NK-92 (cell line): ENCODE measurements around the gene ASB4.
"Not testable (repeated sequence)": the region's sequence is repeated elsewhere in the genome, so short reads cannot be mapped to it uniquely, and the experiment has no call there.

ENCODE experiments used
- DNase-seq: peaks from one replicate; lab custom pipeline; 2025; ENCODE audit not compliant: unreplicated experiment; lab: John Stamatoyannopoulos, UW

ASB4 gene

DNA sequence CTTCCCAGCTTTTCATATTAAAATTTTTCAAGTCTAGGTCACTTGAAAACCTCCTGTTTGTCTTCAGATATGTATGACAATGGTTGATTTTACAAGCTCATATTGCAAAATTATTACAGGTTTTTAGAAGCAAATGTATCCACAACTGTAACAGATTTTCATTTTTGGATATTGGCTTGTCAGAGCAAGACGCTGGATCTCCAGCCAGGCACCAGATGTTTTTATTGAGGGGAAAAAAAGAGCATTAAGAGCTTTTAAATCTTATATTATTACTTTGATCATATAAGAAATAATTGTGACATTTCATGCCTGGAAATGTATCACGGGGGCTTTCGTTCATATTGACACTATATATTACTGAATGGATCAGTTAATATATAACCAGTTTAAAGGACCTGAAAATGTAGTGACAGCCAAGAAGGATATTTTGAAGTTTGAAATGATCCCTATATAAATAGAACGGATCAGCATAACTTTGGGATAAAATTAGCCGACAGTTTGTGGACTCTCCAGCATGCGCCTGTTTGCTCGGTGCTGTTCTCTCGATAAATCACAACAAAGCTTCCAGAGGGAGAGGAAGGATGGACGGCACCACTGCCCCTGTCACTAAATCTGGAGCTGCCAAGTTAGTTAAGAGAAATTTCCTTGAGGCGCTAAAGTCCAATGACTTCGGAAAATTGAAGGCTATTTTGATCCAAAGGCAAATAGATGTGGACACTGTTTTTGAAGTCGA, at the start of gene ASB4:
TSS of gene ASB4 (plus strand) at position 553 of the 733 bp plus-strand sequence. CDS start at position 582, 29 bp downstream.
- DNase-seq, result no peak

- no peak for DNase-seq
Measured at GRCh38 chr7:95436407-95436806, 49.3 kb upstream of the ASB4 start.

- DNase-seq, result no peak
Measured at GRCh38 chr7:95440394-95441038, 45.2 kb upstream of the ASB4 start.

DNA sequence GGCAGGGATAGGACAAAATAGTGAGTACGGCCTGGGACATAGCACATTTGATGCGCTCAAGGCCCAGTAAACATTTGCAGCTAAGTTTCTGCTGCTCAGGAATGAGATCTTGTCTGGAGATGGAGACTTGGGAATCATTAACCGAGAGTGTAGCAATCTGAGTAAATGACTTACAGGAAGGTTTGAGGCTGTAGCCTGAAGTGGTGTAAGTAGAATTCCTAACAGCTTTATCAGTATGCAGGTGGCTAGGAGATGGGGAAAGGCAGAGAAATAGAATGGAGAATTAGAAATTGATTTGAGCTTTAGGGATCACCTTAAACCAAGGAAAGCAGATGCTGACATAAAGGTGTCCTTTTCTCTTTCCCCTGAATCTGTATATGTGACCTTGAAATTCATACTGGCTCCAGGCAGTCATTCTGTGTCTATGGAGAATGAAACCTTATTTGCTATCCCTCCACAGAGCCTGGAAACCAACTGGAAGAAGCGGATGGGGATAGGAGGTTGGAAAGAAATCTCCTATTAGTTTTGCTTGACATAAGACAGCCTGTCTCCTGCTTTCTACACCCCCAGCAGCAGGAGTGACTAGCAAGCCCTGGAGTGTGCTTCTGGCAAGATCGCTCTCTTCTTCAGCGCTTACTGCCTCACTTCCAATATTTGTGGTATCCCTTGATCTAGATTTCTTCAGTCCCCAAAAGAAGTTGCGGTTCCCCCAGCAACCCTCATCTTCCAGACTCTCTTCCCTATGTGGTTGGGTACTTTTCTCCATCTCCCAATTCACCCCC, 44.5 kb upstream of the ASB4 start:
- DNase-seq, result no peak

DNA sequence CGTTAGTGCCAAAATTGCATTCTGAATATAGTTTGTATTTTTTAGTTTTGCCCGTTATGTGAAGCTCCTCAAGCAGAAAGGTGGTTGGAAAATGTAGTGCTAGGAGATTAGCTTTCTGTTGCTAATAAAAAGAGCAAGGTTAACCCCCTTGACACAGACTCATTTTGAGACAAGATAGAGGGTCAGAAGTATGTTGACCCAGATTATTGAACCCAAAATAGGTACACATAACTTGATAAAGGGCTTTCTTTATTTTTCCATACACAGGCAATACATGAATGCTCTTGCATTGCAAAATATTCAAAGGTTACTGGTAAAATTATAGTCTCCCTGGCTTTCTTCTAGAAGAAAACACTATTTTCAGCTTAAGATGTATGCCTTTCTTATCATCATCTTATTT, 40.9 kb upstream of the ASB4 start:
- no peak for DNase-seq

GRCh38 chr7:95446618-95447017, 39.1 kb upstream of the ASB4 start:
- DNase-seq, result no peak

GRCh38 chr7:95454438-95455045, 31.2 kb upstream of the ASB4 start:
- no peak for DNase-seq

DNA sequence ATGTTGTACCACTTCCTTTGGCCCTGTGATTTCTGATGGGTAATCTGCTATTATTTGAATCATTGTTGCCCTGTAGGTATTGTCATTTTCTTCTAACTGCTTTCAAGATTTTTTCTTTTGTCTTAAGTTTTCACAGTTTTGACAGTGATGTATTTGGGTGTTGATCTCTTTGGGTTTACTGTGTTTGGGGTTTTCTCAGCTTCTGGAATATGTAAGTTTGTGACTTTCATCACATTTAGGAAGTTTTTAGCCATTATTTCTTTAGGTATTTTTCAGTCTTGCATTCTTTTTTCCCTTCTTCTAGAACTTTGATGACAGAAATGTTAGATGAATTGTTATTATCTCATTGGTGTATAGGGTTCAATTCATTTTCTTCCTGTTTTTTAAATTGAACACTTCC, 27.8 kb upstream of the ASB4 start:
- no peak for DNase-seq

DNA sequence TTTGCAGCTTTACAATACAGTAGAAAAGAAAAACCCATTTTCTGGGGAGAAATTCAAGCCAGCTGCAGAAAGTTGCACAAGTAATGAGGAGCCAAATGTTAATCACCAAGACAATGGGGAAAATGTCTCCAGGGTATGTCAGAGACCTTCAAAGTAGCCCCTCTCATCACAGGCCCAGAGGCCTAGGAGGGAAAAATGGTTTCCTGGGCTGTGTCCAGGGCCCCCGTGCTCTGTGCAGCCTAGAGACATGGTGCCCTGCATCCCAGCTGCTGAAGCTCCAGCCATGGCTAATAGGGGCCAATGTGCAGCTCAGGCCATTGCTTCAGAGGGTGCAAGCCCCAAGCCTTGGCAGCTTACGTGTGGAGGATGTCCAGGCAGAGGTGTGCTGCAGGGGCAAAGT, 25.1 kb upstream of the ASB4 start:
- not testable (repeated sequence) for DNase-seq

DNA sequence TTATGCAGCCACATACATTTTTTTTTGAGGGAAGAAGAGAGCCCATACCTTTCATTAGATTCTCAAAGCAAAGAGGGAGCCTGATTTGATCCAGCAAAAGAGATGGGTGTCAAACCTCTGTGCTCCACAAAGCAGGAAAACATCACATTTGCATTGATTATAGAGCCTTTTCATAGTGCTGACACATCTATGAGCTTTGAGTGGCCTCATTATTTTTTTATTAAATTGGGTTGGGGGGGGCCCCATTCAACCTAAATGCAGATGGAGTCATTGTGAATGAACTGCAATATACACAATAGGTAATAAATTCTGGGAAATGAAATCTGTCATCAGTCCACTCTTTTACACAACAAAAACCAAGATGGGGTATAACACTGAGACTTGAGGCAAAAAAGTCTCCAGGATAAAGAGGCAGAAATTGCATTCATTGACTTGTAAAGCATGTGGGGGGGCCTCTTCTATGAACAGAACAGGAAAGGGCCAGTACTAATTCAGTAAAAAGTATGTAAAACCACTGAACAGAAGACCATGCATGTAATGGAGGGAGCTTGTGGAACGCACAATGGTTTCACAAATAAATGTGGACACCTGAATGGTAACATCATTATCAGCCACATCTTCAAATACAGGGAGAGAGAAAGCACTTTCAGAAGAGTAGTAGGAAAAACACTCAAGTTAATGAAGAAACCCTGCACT, 17.7 kb upstream of the ASB4 start:
- DNase-seq, result no peak

- DNase-seq, result no peak
Measured at GRCh38 chr7:95469187-95469586, 16.6 kb upstream of the ASB4 start.

- DNase-seq, result no peak
Measured at GRCh38 chr7:95469848-95470247, 15.9 kb upstream of the ASB4 start.

- DNase-seq, result no peak
Measured at GRCh38 chr7:95470452-95470851, 15.3 kb upstream of the ASB4 start.

- DNase-seq, result no peak
Measured at GRCh38 chr7:95471071-95471470, 14.7 kb upstream of the ASB4 start.

DNA sequence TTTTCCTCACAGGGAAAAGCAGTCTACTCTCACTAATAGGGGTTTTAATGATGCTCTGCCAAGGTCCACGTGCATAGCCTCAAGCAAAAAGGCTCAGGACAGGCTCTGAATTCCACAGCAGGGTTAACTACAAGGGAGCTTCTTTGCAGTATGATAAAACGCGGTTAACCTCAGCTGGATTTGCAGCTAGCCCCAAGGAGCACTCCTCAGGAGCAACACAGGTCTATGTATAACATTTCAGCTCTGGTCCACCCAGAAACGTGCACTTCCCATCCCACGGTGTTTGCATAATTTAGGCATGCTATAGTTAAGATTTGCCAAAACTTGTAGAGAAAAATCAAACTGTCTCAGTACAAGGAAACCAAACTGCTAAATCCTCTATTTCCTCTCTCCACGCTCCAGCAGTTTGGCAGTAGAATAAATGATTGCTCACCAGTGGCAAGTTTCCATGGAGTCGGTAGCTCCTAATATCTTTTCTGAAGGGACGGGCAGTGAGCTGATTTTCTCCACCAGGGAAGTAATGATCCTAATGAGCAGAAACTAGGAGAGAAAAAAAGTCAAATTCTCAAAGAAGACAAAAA, 13.1 kb upstream of the ASB4 start:
- no peak for DNase-seq

DNA sequence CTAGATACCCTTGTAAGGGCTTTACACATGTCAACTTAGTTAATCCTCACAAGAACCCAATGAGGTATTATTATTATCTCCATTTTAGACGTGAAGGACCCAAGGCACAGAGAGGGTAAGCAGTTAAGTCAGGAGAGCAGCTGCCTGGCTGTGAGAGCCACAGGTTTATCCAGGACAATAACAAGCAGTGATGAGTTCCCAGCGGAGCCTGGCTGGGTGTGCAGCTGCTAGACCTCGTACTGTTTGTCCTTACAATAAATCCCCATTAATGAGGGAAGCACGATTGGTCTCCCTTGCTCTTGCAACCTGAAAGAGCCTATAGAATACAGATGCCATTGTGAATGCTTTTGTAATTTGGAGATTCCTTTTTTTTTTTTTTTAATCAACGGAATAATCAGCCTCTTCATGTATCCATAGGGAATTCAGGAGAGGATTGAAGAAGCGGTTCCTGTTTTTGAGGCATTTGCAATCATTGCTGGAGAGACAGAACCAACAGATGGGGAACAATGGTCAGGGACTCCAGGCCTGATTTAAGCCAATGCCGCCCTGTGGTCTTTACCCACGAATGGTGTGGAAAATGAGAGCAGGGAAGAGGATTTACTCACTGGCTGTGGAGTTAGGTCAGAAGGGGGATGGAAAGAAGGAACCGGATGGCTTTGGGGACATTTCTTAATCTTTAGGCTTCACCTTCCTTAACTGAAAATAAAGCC, 12.3 kb upstream of the ASB4 start:
- DNase-seq, result no peak

DNA sequence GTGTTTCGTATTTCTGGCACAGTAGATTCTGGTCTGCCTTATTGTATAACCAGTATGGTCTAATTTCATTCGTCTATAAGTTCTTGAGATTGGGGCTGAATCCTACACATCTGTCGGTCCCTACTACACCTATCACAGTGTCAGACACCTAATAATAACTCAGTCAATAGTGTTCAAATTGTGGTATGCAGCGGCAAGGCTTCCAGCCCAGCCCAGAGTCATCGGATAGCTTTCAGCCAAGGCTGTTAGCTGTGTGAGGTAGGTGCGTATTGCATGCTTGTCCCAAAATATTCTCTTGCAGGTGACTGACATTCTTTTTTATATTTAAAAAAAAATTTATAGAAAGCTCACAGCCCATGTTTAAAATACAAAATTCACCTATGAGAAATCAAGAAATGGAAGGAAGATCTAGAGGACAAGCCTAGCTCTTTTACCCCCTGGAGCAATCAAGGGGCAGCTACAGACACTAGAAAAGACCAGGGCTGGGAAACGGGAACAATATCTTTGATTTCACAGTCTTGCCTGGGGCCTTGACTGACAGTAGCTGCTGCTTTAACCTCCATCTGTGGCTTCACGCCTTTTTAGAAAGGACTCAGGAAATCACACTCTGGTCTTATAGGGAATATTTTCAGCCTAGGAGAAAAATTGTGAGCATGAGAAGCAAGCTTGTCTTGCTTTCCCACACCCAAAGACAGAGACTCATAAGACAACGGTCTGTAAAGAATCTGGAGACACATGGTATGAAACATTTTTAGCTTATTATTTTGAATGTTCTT, 9.5 kb upstream of the ASB4 start:
- DNase-seq, result no peak

- DNase-seq, result no peak
Measured at GRCh38 chr7:95476904-95477594, 8.7 kb upstream of the ASB4 start.
